Measurements from ENCODE around the gene FAT2.
"Not testable (repeated sequence)": the region's sequence is repeated elsewhere in the genome, so short reads cannot be mapped to it uniquely, and the experiment has no call there.

Gene FAT2

DNA sequence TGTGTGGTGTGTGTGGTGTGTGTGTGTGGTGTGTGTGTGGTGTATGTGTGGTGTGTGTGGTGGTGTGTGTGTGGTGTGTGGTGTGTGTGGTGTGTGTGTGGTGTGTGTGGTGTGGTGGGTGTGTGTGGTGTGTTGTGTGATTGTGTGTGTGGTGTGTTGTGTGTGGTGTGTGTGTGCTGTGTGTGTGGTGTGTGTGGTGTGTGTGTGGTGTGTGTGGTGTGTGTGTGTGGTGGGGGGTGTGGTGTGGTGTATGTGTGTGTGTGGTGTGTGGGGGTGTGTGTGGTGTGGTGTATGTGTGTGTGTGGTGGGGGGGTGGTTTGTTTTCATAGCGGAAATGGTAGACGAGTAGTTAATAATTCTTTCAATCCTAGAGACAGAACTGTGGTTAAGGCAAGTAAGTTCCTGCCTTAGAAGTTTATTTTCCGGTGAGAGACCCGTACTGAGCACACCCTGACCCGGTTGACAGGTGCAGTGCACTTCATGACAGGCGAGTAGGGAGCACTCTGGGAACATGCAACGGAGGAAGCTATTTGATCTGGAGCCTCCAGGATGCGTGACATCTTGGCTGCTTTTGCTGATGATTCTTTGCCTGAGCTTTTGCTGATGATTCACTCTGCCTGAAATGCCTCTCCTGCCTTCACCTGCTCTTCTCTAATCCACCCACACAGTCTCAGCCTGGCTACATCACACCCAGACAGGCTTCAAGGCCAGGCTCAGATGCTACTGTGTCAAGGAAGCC is 21.7 kb upstream of the FAT2 start:
- peak in 2 of 56 donors; percentile 4 to 7 for DNase-seq

DNA sequence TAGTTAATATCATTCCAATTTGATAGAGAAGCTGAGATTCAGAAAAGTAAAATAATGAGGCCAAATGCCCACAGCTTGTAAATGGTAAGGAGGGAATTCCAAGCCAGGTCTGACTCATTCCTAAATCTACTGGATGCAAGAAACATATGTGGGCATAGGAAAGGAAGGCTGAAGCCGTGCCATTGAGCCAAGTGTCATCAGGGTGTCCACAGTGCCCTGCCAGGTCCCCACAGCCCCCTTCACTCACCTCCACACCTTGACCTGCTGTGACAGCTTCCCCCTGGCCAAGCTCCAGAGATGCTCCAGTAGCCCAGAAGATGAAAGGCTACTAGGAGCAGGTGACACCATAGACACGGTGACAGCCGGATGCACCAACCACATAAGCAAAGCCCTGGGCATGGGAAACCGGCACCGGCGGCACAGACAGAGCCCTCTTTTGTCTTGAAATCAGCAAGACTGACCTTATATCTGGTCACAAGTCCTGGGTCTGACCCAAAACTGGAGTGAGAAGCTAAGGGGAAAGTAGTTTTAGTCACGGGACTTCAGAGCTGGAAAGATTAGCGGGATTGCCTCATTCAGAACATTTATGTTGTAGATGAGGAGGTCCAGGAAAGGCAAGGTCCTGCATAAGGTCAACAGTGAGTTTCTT is 20.1 kb upstream of the FAT2 start:
- DNase-seq: no peak

DNA sequence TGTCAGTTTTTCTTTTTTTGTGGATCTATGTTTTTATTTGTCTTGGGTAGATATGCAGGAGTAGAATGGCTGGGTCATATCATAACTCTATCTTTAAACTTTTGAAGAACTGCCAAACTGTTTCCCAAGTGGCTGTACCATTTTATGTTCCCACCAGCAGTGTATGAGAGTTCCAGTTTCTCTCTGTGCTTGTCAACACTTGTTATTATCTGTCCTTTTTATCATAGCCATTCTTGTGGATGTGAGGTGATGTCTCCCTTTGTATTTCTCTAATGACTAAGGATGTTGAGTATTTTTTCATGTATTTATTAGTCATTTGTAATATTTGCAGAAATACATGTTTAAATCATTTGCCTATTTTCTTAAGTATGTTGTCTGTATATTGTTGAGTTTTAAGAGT is 17.4 kb upstream of the FAT2 start:
- DNase-seq: no peak

DNA sequence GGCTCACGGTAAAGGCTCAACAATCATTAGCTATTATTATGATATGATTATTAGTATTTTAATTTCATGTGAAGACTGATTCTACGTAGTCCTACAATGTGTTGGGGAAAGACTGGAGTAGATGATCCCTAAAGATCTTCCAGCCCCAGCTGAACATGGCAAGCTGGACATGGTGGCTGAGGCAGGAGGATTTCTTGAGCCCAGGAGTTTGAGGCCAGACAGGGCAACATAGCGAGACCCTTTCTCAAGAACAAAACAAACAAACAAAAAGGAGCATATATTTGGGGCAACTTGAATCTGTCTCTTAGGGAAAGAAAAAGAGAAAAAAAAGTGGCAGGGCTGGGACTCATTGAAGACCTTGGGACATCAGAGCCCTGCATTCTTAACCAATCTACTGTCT is 16.2 kb upstream of the FAT2 start:
- no peak for DNase-seq

DNA sequence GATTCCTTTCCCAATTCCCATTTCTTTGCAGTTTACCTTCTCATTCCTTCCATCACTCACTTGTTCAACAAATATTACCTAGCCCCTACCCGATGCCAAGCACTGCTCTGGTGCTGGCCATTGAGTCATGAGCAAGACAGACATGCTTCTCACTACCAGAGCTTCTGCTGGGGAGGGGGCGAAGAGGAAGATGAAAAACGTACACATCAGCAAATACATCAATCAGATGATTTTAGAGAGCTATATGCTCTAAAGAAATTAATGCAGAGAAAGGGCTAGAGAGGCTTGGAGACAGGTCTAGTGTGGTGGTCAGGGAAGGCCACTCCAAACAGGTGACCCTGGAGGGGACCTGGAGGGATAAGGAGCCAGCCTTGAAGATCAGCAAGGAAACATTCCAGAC is 14.4 kb upstream of the FAT2 start:
- no peak for DNase-seq

DNA sequence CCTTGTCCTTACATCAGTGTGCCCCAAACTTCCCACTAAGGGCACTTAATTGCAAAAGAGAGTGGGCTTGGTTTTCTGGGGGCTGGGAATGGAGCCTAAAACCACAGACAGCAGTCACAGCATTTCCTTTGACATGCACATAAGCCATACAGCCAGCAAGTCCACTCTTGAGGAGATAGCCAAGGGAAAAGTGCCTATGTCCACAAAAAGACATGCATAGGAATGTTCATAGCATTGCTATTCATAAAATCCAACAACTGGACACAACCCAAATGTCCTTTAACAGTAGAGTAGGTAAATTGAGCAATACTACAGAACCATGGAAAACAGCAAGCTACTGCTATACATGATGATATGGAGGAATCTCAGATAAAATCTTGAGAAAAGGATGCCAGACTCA is 11.7 kb upstream of the FAT2 start:
- no peak for DNase-seq

DNA sequence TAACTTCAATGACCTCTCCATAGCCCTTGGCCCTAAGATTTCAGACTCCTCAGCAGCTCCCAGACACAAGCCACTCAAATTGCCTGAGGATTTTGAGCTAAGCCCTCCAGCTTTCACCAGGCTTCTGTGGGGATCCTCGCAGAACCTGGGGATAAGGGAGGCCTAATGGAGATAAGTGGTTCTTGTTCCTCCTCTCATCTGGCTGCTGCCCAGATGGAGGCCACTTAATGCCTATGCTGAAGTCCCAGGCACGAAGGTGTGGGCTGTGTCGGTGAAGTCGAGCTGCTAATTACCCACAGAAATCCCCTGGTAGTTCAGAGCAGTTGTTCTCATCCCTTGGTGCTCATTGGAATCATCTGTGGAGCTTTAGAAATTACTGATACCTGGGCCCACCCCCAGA is 10.3 kb upstream of the FAT2 start:
- DNase-seq: no peak

DNA sequence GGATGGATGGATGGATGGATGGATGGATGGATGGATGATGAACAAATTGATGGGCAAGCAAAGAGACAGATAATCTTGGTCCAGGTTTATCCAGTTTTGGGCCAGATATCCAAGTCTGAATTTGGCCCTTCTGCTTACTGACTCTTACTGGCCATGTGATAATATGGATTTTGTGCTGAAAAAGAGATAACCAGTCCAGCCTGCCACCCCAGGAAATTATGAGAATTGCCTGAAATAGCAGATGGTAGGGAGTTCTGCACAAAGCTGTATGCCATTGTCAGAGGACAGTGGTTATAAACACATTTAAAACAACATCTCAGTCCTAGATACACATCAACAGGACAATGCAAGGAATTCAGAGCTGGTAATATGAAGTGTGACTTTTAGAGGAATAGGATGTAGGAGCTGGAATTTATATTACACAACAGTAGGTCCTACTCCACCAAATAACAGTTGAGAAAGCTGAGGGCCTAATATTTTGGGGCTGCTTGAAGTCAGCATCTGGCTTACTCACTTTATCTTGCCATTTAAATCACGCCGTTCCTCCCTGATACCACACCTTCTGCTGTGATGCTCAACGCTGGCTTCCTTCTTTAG is 9.0 kb upstream of the FAT2 start:
- DNase-seq: no peak

DNA sequence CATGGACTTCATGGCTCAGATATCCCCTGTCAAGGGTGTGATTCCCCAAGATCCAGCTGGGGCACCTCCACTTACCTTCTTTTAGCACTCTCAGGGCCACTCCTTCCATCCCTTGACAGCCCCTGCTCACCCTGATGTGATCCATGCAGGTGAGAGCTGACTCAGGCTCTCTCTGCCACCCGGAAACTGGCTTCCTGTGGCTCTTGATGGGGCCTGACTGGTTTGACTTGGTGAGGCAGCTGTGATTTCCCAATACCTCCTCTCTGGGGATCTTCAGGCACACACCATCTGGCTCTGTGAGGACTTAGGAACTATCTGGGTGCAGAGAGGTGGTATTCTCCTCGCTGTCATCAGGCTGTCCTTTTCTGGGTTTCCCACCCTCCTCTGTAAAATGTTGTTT is 7.9 kb upstream of the FAT2 start:
- DNase-seq: no peak

DNA sequence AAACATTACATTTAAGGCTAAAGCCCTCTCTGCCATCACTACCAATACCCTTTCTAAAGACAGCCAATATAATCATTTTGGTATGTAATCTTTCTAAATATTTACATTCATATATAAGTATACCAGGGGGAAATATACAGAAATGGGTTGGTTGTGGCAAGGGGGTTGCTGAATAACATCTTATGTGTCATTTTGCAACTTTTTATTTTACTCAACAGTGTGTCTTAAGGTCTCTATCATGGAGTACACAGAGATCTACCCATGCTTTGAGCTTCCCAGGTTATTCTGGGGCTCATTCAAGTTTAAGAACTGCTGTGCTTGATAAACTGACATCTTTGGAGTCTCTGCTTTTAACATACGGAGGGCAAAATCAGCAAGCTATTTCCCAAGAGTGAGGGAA is 7.4 kb upstream of the FAT2 start:
- DNase-seq: no peak

DNA sequence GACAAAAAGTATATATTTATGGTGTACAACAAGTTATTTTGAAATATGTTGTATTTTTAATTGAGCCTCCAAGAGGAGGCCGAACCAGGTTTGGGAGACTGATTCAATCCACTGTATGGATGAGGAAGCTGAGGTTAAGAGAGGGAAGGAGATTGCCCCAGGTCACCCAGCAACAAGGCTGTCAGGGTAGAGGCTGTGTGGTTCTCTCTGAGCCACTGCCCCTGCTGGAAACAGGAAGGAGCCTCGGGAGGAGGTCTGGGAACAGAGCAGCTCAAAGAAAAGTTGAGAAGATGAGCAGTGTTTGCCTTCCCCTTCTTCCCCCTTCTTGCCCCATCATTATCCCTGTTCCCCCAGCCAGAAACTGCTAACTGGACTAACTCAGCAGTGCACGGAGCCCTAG is 6.6 kb upstream of the FAT2 start:
- DNase-seq: no peak

DNA sequence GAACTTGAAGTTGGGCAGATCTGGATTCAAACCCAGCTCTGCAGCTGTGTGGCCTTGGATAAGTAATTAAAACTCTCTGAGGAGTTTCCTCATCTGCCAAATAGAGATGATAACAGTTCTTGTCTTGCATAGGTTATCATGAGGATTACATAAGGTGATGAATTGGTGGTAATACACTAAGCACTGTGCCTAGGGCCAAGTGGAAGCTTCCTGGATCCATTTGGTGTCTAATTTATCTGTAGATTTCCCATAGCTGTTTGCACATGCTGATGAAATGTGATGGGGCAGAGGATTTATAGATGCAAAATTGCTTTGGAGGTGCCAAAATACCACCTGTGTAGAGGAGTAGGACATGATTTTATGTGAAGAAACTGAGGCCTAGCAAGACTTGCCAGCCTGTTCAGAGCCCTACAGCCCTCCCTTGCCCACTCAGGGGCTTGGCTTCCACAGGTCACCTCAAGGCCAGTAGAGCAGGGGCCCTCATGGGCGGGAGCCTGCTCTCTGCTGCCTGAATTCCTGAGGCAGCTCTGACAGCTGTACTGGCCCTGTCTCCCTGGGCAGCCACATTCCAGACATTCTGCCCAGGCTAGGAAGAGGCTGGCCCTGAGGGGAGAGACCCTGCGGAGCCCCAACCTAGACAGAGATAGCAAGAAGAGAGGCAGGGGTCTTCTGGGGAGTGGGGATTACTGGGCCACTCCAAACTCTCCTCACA is 5.9 kb upstream of the FAT2 start:
- no peak for DNase-seq

DNA sequence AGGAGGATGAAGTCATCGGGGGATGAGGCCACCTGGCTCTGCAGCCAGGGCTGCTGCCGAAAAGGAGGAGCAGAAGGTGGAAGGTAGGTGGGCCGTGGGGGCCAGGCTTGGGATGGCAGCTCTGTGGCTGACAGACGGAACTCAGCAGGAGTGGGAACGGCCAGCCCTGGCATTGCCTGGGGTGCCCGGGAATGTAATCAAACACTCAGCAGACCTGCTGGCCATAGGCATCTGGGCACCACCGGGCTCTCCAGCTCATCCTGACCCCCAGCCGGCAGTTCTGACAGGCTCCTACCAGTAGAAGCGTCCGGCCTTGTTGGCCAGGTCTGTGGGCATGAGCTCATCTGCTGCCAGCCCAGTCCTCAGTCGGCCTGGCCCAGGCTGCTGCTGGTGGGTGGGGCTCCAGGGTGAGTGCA is 4.3 kb upstream of the FAT2 start:
- peak in 1 of 56 donors; percentile 14 for DNase-seq

DNA sequence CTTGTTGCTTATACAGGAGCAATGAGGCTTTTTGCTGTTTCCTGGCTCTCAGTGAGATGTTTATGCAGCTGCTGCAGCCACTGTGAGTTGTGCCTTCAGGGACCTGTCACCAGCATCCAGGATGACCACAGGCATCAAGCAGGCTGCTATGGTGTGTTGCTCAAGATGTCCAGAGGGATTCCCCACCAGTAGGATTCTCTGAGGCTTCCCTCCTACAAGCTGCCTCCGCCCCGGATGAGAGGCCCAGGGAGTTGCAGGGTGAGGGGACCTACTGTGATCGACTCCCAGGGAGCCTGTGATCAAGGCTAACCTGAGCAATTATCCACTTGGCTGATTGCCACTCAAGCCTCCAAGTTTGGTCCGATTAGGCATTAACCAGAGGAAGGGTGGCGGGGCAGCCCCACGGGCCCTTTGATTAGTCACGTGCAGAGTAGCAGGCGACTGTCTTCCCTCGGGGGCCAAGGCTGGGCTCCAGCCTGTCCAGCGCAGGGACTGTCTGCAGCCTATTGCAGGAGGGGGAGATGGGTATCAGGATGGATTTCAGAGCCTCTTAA is 1.8 kb upstream of the FAT2 start:
- no peak for DNase-seq

DNA sequence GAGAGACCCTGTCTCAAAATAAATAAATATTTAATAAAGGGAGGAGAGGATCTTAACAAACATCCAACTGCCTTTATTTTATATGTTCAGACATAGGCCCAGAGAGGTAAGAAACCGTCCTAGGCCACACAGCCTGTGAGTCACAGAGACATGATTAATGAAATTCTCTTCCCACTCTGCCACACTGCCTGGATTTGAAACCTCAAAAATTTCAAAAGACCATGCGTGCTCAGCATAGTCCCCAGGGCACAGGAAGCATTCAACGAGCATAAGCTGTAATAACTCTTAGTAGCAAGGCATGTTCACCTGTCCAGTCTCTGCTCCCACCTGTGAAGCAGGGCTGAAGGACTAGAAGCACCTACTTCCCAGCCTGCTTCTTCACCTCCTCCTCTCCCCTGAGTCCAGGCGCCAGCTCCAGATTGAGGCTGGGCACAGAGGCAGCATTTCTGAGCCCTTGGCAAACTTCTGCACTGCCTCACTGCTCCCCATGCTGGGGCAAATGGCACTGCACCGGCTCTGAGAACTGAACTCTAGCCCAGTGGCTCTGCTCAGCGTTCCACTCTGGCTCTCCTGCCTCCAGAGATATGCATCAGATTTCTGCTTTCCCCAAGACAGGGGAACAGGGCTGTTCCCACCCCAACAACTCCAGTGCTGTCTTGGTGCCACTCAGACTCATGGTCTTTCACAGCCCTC is 1.1 kb downstream of the FAT2 start:
- DNase-seq: peak in 2 of 56 donors; percentile 4 to 19

DNA sequence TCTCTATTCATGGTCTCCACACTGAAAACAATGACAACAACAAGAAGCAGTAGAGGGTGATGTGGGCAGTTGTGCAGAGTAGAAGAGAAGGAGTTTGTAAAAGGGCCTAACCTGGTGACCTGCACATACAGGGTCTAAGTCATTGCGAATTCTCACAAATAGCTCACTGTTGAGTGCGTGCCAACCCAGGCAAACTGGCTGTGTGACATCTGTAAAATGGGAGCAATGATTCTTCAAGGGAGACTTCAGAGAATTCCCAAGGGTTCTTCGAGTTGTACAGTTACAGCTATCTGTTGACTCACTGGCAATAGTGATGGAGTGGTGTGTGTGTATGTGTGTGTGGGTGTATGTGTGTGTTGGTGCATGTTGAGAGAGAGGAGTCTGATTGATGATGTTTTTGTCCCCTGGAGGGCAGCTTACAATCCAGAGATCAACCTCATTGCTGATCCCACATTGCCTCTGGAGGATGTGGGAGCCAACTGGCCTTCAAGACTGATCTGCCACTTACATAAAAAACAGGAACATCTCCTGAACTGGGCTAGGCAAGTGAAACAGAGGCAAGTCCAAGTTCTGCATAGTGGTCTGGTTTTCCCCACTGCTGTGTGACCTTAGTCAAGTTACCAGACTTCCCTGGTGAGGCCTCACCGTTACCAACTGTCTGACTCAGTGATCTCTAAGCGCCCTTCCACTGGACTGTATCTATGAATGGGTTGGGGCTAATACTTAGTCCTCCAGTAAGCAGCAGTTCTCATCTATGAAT is 3.2 kb downstream of the FAT2 start:
- no peak for DNase-seq

DNA sequence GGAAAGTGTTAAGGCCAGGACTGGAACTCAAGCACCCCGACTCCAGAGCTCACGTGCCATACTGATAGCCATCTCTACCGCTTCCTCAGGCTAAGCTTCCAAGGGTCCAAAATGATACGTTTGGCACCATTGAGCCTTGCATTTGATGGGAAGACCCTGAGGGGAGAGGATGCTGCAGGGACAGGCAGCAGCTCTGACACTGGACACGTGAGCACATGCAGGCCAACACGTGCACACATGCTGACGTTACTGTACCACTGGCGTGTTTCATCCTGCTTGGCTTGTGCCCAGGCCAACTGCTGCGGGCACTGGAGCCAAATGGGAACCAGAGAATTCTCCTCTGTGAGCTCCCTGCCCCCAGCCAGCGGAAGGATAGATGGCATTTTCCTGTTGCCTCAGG is 5.2 kb downstream of the FAT2 start:
- DNase-seq: peak in 1 of 56 donors; percentile 10

DNA sequence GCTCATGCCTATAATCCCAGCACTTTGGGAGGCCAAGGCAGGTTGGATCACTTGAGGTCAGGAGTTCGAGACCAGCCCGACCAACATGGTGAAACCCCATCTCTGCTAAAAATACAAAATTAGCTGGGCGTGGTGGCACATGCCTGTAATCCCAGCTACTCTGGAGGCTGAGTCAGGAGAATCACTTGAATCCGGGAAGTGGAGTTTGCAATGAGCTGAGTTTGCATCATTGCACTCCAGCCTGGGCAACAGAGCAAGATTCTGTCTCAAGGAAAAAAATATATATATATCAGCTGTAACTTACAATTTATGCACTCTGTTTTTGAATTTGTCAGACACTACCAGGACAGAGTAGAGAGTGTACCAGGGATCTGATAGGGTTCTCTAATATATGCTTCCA is 5.8 kb downstream of the FAT2 start:
- not testable (repeated sequence) for DNase-seq

DNA sequence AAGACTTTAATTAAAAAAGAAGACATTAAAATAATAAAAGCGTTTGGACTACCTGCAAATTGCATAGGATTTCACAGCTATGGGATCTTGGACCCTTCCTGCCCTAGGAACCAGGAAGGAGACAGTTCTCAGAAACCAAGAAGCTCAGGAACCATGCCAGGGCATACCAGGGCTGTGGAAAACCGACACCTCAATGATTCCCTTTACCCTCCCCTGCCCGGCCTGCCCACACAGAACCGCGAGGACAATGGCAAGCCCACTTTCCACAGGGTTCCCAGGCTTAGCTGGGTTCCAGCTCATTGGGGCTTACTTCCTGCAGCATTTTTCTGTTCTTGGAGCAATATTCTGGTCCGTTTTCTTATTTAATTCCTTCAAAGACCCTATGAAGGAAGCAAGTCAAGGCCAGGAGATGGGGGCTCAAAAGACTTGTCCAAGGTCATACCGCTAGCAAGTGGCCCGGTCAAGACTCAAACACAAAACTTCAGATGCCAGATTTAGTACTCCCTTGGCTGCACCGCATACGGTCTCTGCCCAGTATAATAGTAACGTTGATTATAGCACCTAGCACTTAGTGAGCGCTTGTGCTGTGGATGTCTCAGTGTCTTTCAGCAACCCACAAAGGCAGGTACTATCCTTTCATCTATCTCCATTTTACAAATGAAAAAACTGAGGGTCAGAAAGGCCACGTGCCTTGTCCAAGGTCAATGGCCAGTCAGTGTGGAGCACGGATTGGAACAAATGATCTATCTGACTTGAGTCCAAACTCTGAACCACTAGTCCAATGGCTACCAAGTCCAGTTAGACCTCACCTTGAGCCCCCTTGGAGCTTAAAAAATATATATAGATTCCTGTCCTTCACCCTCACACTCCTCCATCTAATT is 6.8 kb downstream of the FAT2 start:
- DNase-seq: no peak
